H1 (cell line): Measurements from ENCODE around the gene OR2AG2. TPM values are rescaled to one million over a fixed set of nuclear protein-coding genes. Genes with fewer than 3 reads are reported as not detected.

Experiments
- CTCF ChIA-PET: fragments of 300-600 bp; sonication (Branson Sonifier 250); formaldehyde crosslinking; loops from one replicate; lab custom pipeline; 2021; ENCODE audit not compliant: partially characterized antibody; lab: Charles Lee
- POLR2A ChIA-PET: fragments of 300-600 bp; sonication (Branson Sonifier 250); formaldehyde crosslinking; loops from one replicate; lab custom pipeline; 2021; ENCODE audit warnings: inconsistent platforms; ENCODE audit not compliant: partially characterized antibody; lab: Charles Lee
- DNase-seq, 2 experiments: peaks; one replicate each; pipeline versions ENCODE4 v3.0.0 to v3.0.0-alpha.2; 2010 to 2022; ENCODE audit warnings: low spot score in 2 of 2, low read depth in 1 of 2, mixed read lengths in 1 of 2
- FAIRE-seq: peaks from 2 replicates; lab custom pipeline; 2011; peaks lifted over from hg19 to GRCh38; lab: Jason Lieb, UNC
- H2AFZ ChIP-seq: 2 replicates; pipeline ENCODE4 v1.8.1; 2012; ENCODE audit warnings: low read length, inconsistent platforms
- H2AK5ac ChIP-seq: 2 replicates; pipeline ENCODE4 v1.6.1; 2013; ENCODE audit warnings: low read depth, low read length
- H2BK120ac ChIP-seq: replicated peaks from 2 replicates; pipeline ENCODE3; 2013; ENCODE audit warnings: low read depth, low read length, inconsistent platforms
- H2BK12ac ChIP-seq: 2 replicates; pipeline ENCODE4 v1.6.1; 2013; ENCODE audit warnings: low read depth, low read length
- H2BK15ac ChIP-seq: 2 replicates; pipeline ENCODE4 v1.6.1; 2013; ENCODE audit warnings: low read length
- H2BK20ac ChIP-seq: 2 replicates; pipeline ENCODE4 v1.6.1; 2013; ENCODE audit warnings: low read length
- H2BK5ac ChIP-seq: 2 replicates; pipeline ENCODE4 v1.6.1; 2013; ENCODE audit warnings: low read depth, low read length
- H3K14ac ChIP-seq: 2 replicates; pipeline ENCODE4 v1.6.1; 2013; ENCODE audit warnings: inconsistent platforms; ENCODE audit not compliant: insufficient read length
- H3K18ac ChIP-seq: 2 replicates; pipeline ENCODE4 v1.6.1; 2013; ENCODE audit warnings: low read length; ENCODE audit errors: extremely low read depth
- H3K23ac ChIP-seq: 2 replicates; pipeline ENCODE4 v1.6.1; 2013; ENCODE audit warnings: inconsistent platforms; ENCODE audit not compliant: insufficient read length
- H3K23me2 ChIP-seq: 2 replicates; pipeline ENCODE4 v1.6.1; 2013; ENCODE audit warnings: low read depth, low read length
- H3K27ac ChIP-seq: 2 replicates; pipeline ENCODE4 v1.6.1; 2011; ENCODE audit warnings: low read depth, low read length, inconsistent platforms
- H3K27me3 ChIP-seq, 4 experiments: replicated peaks in 1 of 4; 1 replicate in 1 of 4; 2 replicates in 3 of 4; pipeline versions ENCODE4 v1.6.1 to v1.8.1; 2011 to 2013; ENCODE audit warnings: low read length in 3 of 4, mild to moderate bottlenecking in 3 of 4, inconsistent platforms in 2 of 4, mixed read lengths in 2 of 4, moderate library complexity in 1 of 4; ENCODE audit not compliant: control insufficient read depth in 3 of 4, insufficient read depth in 3 of 4; ENCODE audit errors: extremely low read depth in 1 of 4
- H3K36me3 ChIP-seq, 4 experiments: 2 replicates each; pipeline versions ENCODE4 v1.6.1 to v1.8.1; 2011 to 2013; ENCODE audit warnings: mild to moderate bottlenecking in 4 of 4, low read length in 3 of 4, moderate library complexity in 2 of 4, control low read depth in 1 of 4, inconsistent platforms in 1 of 4; ENCODE audit not compliant: insufficient read depth in 4 of 4, control insufficient read depth in 2 of 4
- H3K4ac ChIP-seq: replicated peaks from 2 replicates; pipeline ENCODE3; 2013; ENCODE audit warnings: low read length, low read depth, mixed read lengths, inconsistent platforms; ENCODE audit not compliant: insufficient read length
- H3K4me1 ChIP-seq, 4 experiments: replicated peaks in 1 of 4; 1 replicate in 1 of 4; 2 replicates in 3 of 4; pipeline versions ENCODE4 v1.6.1 to v1.8.1; 2011 to 2013; ENCODE audit warnings: low read length in 3 of 4, inconsistent platforms in 2 of 4, mixed read lengths in 1 of 4; ENCODE audit not compliant: insufficient read depth in 4 of 4, control insufficient read depth in 3 of 4
- H3K4me2 ChIP-seq, 2 experiments: 2 replicates each; pipeline versions ENCODE4 v1.6.1 to v1.8.1; 2011 to 2013; ENCODE audit warnings: low read depth in 2 of 2, low read length in 2 of 2, control low read depth in 1 of 2, inconsistent platforms in 1 of 2, mild to moderate bottlenecking in 1 of 2; ENCODE audit not compliant: insufficient read depth in 1 of 2
- H3K4me3 ChIP-seq, 4 experiments: fragments of 200-600, 300-600 bp in 1 of 4; sonication (generic), shearing (Covaris generic), sonication (Bioruptor Twin) in 1 of 4; 2 replicates each; pipeline versions ENCODE4 v1.5.1 to v1.8.1; 2011 to 2016; ENCODE audit warnings: low read length in 4 of 4, low read depth in 3 of 4, control low read depth in 2 of 4, inconsistent platforms in 2 of 4, mild to moderate bottlenecking in 2 of 4, mixed read lengths in 1 of 4, moderate library complexity in 1 of 4; ENCODE audit not compliant: insufficient read depth in 2 of 4; ENCODE audit errors: extremely low read depth in 1 of 4
- H3K56ac ChIP-seq: replicated peaks from 2 replicates; pipeline ENCODE3; 2013; ENCODE audit warnings: low read depth, mild to moderate bottlenecking, mixed read lengths, low read length, inconsistent platforms; ENCODE audit not compliant: insufficient read length
- H3K79me1 ChIP-seq: 2 replicates; pipeline ENCODE4 v1.6.1; 2013; ENCODE audit warnings: low read depth, low read length, control low read depth
- H3K79me2 ChIP-seq, 2 experiments: 2 replicates each; pipeline versions ENCODE4 v1.6.1 to v1.8.1; 2012 to 2013; ENCODE audit warnings: low read length in 2 of 2, mild to moderate bottlenecking in 2 of 2, inconsistent platforms in 1 of 2; ENCODE audit not compliant: insufficient read depth in 2 of 2, control insufficient read depth in 1 of 2
- H3K9ac ChIP-seq, 4 experiments: replicated peaks in 1 of 4; 1 replicate in 1 of 4; 2 replicates in 3 of 4; pipeline versions ENCODE4 v1.6.1 to v1.8.1; 2011 to 2013; ENCODE audit warnings: low read depth in 3 of 4, low read length in 3 of 4, control low read depth in 2 of 4, mild to moderate bottlenecking in 2 of 4, moderate library complexity in 2 of 4, inconsistent platforms in 1 of 4; ENCODE audit errors: extremely low read depth in 1 of 4
- H3K9me3 ChIP-seq, 2 experiments: 2 replicates each; pipeline versions ENCODE4 v1.6.1 to v1.8.1; 2012 to 2013; ENCODE audit warnings: mild to moderate bottlenecking in 2 of 2, moderate library complexity in 2 of 2, control low read depth in 1 of 2, inconsistent platforms in 1 of 2, low read depth in 1 of 2, low read length in 1 of 2, mixed read lengths in 1 of 2; ENCODE audit not compliant: insufficient read depth in 2 of 2
- H4K20me1 ChIP-seq, 2 experiments: replicated peaks in 1 of 2; 2 replicates each; pipeline versions ENCODE3 to v1.8.1; 2011 to 2013; ENCODE audit warnings: inconsistent platforms in 2 of 2, low read length in 2 of 2, mild to moderate bottlenecking in 1 of 2; ENCODE audit not compliant: insufficient read depth in 2 of 2, control insufficient read depth in 1 of 2
- H4K5ac ChIP-seq: 2 replicates; pipeline ENCODE4 v1.6.1; 2013; ENCODE audit warnings: low read length, low read depth, mixed read lengths, inconsistent platforms; ENCODE audit not compliant: insufficient read length
- H4K8ac ChIP-seq: 2 replicates; pipeline ENCODE4 v1.8.0; 2013; ENCODE audit warnings: mild to moderate bottlenecking, moderate library complexity, low read length, inconsistent platforms; ENCODE audit not compliant: insufficient read depth; ENCODE audit errors: extremely low read depth
- H4K91ac ChIP-seq: replicated peaks from 2 replicates; pipeline ENCODE3; 2013; ENCODE audit warnings: low read length, mixed read lengths, inconsistent platforms; ENCODE audit not compliant: insufficient read length
- FOSL1 ChIP-seq: IDR thresholded peaks from 2 replicates; pipeline ENCODE4 v1.6.1; 2011; ENCODE audit warnings: mild to moderate bottlenecking, low read depth, low read length, moderate library complexity; ENCODE audit not compliant: insufficient read depth
- GABPA ChIP-seq: IDR thresholded peaks from 2 replicates; pipeline ENCODE4 v1.6.1; 2011; ENCODE audit warnings: mild to moderate bottlenecking, low read length, moderate library complexity, borderline replicate concordance; ENCODE audit not compliant: insufficient read depth
- JUND ChIP-seq: IDR thresholded peaks from 2 replicates; pipeline ENCODE4 v1.6.1; 2011; ENCODE audit warnings: mild to moderate bottlenecking, improper control_type of control experiment, low read length
- SP1 ChIP-seq: IDR thresholded peaks from 2 replicates; pipeline ENCODE4 v1.6.1; 2011; ENCODE audit warnings: low read depth, low read length
- SP4 ChIP-seq: IDR thresholded peaks from 2 replicates; pipeline ENCODE4 v1.6.1; 2012; ENCODE audit warnings: low read length, inconsistent platforms
- TCF12 ChIP-seq: IDR thresholded peaks from 2 replicates; pipeline ENCODE4 v1.6.1; 2011; ENCODE audit warnings: low read depth, mild to moderate bottlenecking, low read length
- WGBS, 2 experiments: shearing (Covaris generic) in 1 of 2; methylation state at CpG; one replicate each; pipeline versions ENCODE4 v1.1.6 to v1.1.7; 2013 to 2015; ENCODE audit warnings: low lambda C conversion rate in 2 of 2, mixed read lengths in 2 of 2, inconsistent platforms in 1 of 2, low coverage in 1 of 2, missing lambda C conversion rate in 1 of 2; ENCODE audit not compliant: insufficient replicate concordance in 2 of 2, insufficient coverage in 1 of 2, insufficient read length in 1 of 2; ENCODE audit errors: extremely low coverage in 1 of 2, missing lambda C conversion rate in 1 of 2; 5-methylcytosine and 5-hydroxymethylcytosine counted together
- polyA plus RNA-seq, 7 experiments: library from polyadenylated mRNA; depleted of rRNA in 3 of 7; stranded (reverse) in 5 of 7; unstranded in 2 of 7; fragments of >200 nt in 5 of 7; fragments of 200-250 nt in 2 of 7; gene quantifications; 1 replicate in 5 of 7; 2 replicates in 1 of 7; 4 replicates in 1 of 7; pipeline versions ENCODE4 v1.2.1 to v1.2.3, GENCODE V29; 2011 to 2013; ENCODE audit warnings: missing spikeins in 2 of 7, mixed read lengths in 2 of 7
- total RNA-seq: library from RNA; stranded (reverse); fragmentation: NEBNext Ultra II Directional; extraction: Animal tissue kit (Norgen Biotek cat#: 25700); gene quantifications from 2 replicates; pipeline ENCODE4 v1.2.1, GENCODE V29; 2021

OR2AG2 gene
- total and polyA plus RNA-seq, 2 of the 8 experiments (the other 6 are each of a cell fraction or from before 2014, with no cell fraction given): 0.22 to 0.74 TPM

GRCh38 chr11:6721343-6721742 is 50.4 kb downstream of the OR2AG2 start:
- Histone ChIP-seq H4K8ac (no peak overlapping the region), H3K36me3 (no peaks in the 10 kb centered on the region), H3K4me1 (no peaks in the 10 kb centered on the region), H3K79me1 (no peaks in the 10 kb centered on the region), H3K27me3 (no peaks in the 10 kb centered on the region), H3K9ac (no peak overlapping the region), H4K20me1 (no peaks in the 10 kb centered on the region), H2BK5ac (no peak overlapping the region), H3K56ac (no peak overlapping the region), H3K4me2 (no peak overlapping the region), H3K79me2 (no peaks in the 10 kb centered on the region), H2BK12ac (no peak overlapping the region), H3K18ac (no peak overlapping the region), H3K4ac (no peak overlapping the region), H4K91ac (no peak overlapping the region), H2AK5ac (no peak overlapping the region), H3K9me3 (peaks cover 4 to 7% of the 10 kb centered on the region in 2 experiments; a peak in 1 of 4 replicates), H3K14ac (no peak overlapping the region), H2BK120ac (no peak overlapping the region), H3K23ac (no peak overlapping the region), H3K23me2 (no peaks in the 10 kb centered on the region), H3K27ac (no peak overlapping the region), H3K4me3 (no peak overlapping the region), H2BK20ac (no peak overlapping the region), H2AFZ (no peak overlapping the region), H4K5ac (no peak overlapping the region), H2BK15ac (no peak overlapping the region)
- 86% methylated on average over 1 of the region's 1 CpG; no CpG with 5 or more reads in 1 of the 2 experiments for WGBS, 2 experiments
- DNase-seq (no peak), FAIRE-seq (no peak)
- TF ChIP-seq FOSL1 (no peak), SP1 (no peak), TCF12 (no peak), SP4 (no peak), JUND (no peak), GABPA (no peak)
- POLR2A ChIA-PET: interaction anchor here (1.4 kb wide), 1 partner anchor 24 kb away, joined by 3 read pairs; no protein-coding TSS in a partner anchor
- CTCF ChIA-PET: interaction anchor here (1.1 to 3.5 kb wide), 4 partner anchors 10 to 91 kb away, joined by 3 to 28 read pairs (median 7); no protein-coding TSS in a partner anchor
